ENCODE data around the gene HSD3B2. TPM values are rescaled to one million over a fixed set of nuclear protein-coding genes. Genes with fewer than 3 reads are reported as not detected.

The HSD3B2 gene
- total and polyA plus RNA-seq, 7 donors = 5.4 TPM; not detected in 6

DNA sequence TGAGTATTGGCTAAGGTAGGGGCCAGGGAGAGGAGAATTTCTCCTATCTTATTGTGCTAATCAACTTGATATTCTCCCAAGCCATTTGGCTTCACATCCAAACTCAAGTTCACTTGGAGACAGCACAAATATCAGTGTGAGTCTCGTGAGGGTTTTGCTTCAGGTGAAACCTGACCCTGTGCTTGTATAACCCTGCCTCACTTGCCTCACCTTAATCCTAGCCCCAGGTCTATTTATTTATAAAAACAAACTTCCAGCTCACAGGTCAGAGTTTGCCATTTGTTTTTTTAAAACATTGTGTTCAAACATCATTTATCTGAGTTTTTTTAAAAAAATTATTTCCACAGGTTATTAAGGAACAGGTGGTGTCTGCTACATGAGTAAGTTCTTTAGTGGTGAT is 26.5 kb upstream of the HSD3B2 start:
- Histone ChIP-seq H3K27me3 (ENCODE audit: insufficient read depth in 3 of 3, low read length in 2 of 3) (no peaks in the 10 kb centered on the region), H3K27ac (no peak overlapping the region), H3K4me3 (no peak overlapping the region), H3K36me3 (ENCODE audit: insufficient read depth in 1 of 2, low read depth in 1 of 2) (no peaks in the 10 kb centered on the region), H3K9me3 (no peaks in the 10 kb centered on the region), H3K4me1 (no peaks in the 10 kb centered on the region)
- TF ChIP-seq, protein P1, sequence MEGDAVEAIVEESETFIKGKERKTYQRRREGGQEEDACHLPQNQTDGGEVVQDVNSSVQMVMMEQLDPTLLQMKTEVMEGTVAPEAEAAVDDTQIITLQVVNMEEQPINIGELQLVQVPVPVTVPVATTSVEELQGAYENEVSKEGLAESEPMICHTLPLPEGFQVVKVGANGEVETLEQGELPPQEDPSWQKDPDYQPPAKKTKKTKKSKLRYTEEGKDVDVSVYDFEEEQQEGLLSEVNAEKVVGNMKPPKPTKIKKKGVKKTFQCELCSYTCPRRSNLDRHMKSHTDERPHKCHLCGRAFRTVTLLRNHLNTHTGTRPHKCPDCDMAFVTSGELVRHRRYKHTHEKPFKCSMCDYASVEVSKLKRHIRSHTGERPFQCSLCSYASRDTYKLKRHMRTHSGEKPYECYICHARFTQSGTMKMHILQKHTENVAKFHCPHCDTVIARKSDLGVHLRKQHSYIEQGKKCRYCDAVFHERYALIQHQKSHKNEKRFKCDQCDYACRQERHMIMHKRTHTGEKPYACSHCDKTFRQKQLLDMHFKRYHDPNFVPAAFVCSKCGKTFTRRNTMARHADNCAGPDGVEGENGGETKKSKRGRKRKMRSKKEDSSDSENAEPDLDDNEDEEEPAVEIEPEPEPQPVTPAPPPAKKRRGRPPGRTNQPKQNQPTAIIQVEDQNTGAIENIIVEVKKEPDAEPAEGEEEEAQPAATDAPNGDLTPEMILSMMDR (IDR thresholded peaks at IDR 0.05) = no peak
- intact Hi-C loops (cut with DNase I) = no loop called here
- 23 to 52% (median 39%) methylated on average over 1 of the region's 1 CpG for WGBS, 3 donors
- DNase-seq (no peak), ATAC-seq (no peak)

DNA sequence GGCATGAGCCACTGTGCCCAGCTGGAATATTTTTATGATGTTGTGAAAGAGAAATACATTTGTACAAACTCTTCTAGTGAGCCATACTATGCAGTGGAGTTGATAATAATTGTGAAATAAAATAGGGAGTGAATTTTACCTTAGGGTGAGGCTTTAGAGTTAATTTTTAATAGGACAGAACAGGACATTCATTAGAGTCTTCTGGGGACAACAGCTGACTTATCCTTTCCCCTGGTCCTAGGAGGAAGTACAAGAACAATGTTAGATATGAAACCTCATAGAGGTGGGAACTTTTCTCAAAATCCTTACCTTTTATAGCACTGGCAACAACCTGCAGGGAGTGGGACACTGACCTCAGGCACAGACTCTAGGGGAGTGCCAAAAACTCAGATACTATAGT is 24.4 kb upstream of the HSD3B2 start:
- intact Hi-C loops (cut with DNase I) = no loop called here
- H3K4me3 ChIP-seq = no peak overlapping the region
- TF ChIP-seq, protein P1 (IDR thresholded peaks at IDR 0.05) = no peak
- DNase-seq = no peak
- H3K36me3 ChIP-seq (ENCODE audit: insufficient read depth in 1 of 2, low read depth in 1 of 2) = no peaks in the 10 kb centered on the region
- H3K27me3 ChIP-seq (ENCODE audit: insufficient read depth in 3 of 3, low read length in 2 of 3) = peaks cover 0 to 4% (median 0%) of the 10 kb centered on the region in 3 donors
- no peak for ATAC-seq
- no peaks in the 10 kb centered on the region for H3K4me1 ChIP-seq
- no peaks in the 10 kb centered on the region for H3K9me3 ChIP-seq
- no peak overlapping the region for H3K27ac ChIP-seq

DNA sequence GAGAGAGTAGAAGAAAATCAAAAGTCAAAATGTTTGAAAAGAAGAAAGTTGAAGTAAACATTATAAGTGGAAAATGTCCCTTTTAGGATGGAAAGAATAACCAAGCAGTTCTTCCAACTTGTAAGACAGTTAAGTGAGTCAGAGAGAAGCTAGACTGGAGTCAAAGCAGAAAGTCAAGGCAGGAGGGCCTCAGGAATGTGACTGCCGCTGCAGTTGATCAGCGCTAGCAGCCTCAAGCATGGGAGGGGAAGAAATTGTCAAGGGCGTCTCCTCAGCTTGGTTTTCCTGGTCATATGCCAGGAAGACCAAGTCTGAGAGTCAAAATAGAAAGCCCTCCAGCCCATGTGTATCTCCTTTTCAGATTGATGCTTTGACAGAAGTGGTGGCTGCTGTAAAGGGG is 23.2 kb upstream of the HSD3B2 start:
- intact Hi-C loops (cut with DNase I) = no loop called here
- H3K27me3 ChIP-seq (ENCODE audit: insufficient read depth in 3 of 3, low read length in 2 of 3) = peaks cover 0 to 4% (median 0%) of the 10 kb centered on the region in 3 donors
- H3K9me3 ChIP-seq = no peaks in the 10 kb centered on the region
- no peaks in the 10 kb centered on the region for H3K4me1 ChIP-seq
- H3K4me3 ChIP-seq = no peak overlapping the region
- TF ChIP-seq, protein P1 (IDR thresholded peaks at IDR 0.05) = no peak
- DNase-seq = no peak
- no peaks in the 10 kb centered on the region for H3K36me3 ChIP-seq (ENCODE audit: insufficient read depth in 1 of 2, low read depth in 1 of 2)
- no peak for ATAC-seq
- 75 to 87% (median 77%) methylated on average over 3 of the region's 3 CpGs for WGBS, 3 donors
- no peak overlapping the region for H3K27ac ChIP-seq

DNA sequence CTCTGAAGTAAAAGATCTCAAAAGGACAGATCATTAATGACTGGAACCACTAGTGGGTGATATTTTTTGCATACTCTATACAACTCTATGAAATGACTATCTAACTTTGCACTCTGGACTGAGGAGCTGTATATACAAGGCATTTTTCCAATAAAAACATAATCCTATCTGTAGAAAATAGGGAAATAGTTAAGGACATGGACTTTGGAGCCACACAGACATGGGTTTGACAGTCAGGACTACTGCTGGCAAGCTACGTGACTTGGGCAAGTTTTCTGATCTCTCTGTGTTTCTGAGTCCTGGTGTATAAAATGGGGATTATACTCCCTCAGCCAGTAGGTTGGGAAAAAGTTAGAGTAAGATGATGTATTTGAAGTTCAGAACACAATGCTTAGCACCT is 20.9 kb upstream of the HSD3B2 start:
- ATAC-seq = no peak
- 83 to 97% (median 89%) methylated on average over 1 of the region's 1 CpG for WGBS, 3 donors
- H3K4me3 ChIP-seq = no peak overlapping the region
- intact Hi-C loops (cut with DNase I) = no loop called here
- H3K36me3 ChIP-seq (ENCODE audit: insufficient read depth in 1 of 2, low read depth in 1 of 2) = no peaks in the 10 kb centered on the region
- no peak for DNase-seq
- H3K27ac ChIP-seq = no peak overlapping the region
- H3K27me3 ChIP-seq (ENCODE audit: insufficient read depth in 3 of 3, low read length in 2 of 3) = peaks cover 0 to 4% (median 0%) of the 10 kb centered on the region in 3 donors
- TF ChIP-seq, protein P1 (IDR thresholded peaks at IDR 0.05) = no peak
- no peaks in the 10 kb centered on the region for H3K9me3 ChIP-seq
- no peaks in the 10 kb centered on the region for H3K4me1 ChIP-seq

DNA sequence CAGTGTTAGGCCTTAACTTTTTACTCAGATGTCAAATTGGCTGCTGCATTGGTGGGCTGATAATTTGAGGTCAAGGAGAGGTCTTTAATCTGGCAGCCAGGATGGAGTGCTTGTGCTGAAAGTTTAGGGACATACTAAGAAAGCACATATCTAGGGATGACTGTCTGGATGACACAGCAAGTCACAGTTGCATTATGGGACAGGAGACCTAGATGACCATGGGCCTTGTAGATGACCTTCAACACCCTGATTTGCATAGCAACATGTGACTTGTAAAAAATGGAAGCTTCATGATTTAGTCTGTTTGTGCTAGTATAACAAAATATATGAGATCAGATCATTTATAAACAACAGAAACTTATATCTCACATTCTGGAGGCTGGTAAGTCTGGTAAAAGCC is 18.0 kb upstream of the HSD3B2 start:
- DNase-seq (no peak), ATAC-seq (no peak)
- no peaks in the 10 kb centered on the region for H3K4me1 ChIP-seq
- H3K27me3 ChIP-seq (ENCODE audit: insufficient read depth in 3 of 3, low read length in 2 of 3) = peaks cover 0 to 4% (median 0%) of the 10 kb centered on the region in 3 donors
- TF ChIP-seq, protein P1 (IDR thresholded peaks at IDR 0.05) = no peak
- no peaks in the 10 kb centered on the region for H3K36me3 ChIP-seq (ENCODE audit: insufficient read depth in 1 of 2, low read depth in 1 of 2)
- H3K4me3 ChIP-seq = no peak overlapping the region
- intact Hi-C loops (cut with DNase I) = no loop called here
- H3K27ac ChIP-seq = no peak overlapping the region
- H3K9me3 ChIP-seq = no peaks in the 10 kb centered on the region

Measured in psoas muscle (tissue), 8 donors.